Measurements from ENCODE around the gene FIBIN. TPM values are rescaled to one million over a fixed set of nuclear protein-coding genes. Genes with fewer than 3 reads are reported as not detected.

Gene FIBIN
- total RNA-seq, 2 donors from 2014 or later, result 153 to 278 TPM

GRCh38 chr11:26948881-26949280, 45.0 kb upstream of the FIBIN start:
- H3K27ac ChIP-seq, result peak overlapping the region; percentile 57 to 58
- no peak overlapping the region for H3K4me3 ChIP-seq
- no peak for ATAC-seq (ENCODE audit: insufficient number of reproducible peaks, low FRiP score, low read depth)
- no peak for DNase-seq (ENCODE audit: low spot score)
- H3K27me3 ChIP-seq (replicated peaks; ENCODE audit: insufficient read depth), result no peaks in the 10 kb centered on the region
- TF ChIP-seq, protein P1, sequence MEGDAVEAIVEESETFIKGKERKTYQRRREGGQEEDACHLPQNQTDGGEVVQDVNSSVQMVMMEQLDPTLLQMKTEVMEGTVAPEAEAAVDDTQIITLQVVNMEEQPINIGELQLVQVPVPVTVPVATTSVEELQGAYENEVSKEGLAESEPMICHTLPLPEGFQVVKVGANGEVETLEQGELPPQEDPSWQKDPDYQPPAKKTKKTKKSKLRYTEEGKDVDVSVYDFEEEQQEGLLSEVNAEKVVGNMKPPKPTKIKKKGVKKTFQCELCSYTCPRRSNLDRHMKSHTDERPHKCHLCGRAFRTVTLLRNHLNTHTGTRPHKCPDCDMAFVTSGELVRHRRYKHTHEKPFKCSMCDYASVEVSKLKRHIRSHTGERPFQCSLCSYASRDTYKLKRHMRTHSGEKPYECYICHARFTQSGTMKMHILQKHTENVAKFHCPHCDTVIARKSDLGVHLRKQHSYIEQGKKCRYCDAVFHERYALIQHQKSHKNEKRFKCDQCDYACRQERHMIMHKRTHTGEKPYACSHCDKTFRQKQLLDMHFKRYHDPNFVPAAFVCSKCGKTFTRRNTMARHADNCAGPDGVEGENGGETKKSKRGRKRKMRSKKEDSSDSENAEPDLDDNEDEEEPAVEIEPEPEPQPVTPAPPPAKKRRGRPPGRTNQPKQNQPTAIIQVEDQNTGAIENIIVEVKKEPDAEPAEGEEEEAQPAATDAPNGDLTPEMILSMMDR (IDR thresholded peaks at IDR 0.05), result no peak
- H3K4me1 ChIP-seq (ENCODE audit: control insufficient read depth in 1 of 2, low read depth in 2 of 2), result peaks cover 24 to 62% of the 10 kb centered on the region in 2 donors
- H3K36me3 ChIP-seq, result no peaks in the 10 kb centered on the region
- no peaks in the 10 kb centered on the region for H3K9me3 ChIP-seq

GRCh38 chr11:26949846-26950245, 44.1 kb upstream of the FIBIN start:
- Histone ChIP-seq H3K27ac (peak overlapping the region; percentile 21 to 57), H3K4me3 (no peak overlapping the region), H3K27me3 (replicated peaks; ENCODE audit: insufficient read depth) (no peaks in the 10 kb centered on the region), H3K9me3 (no peaks in the 10 kb centered on the region), H3K36me3 (no peaks in the 10 kb centered on the region), H3K4me1 (ENCODE audit: control insufficient read depth in 1 of 2, low read depth in 2 of 2) (peaks cover 21 to 67% of the 10 kb centered on the region in 2 donors)
- no peak for ATAC-seq (ENCODE audit: insufficient number of reproducible peaks, low FRiP score, low read depth)
- DNase-seq (ENCODE audit: low spot score), result no peak
- TF ChIP-seq, protein P1 (IDR thresholded peaks at IDR 0.05), result no peak

GRCh38 chr11:26950260-26950719, 43.6 kb upstream of the FIBIN start:
- no peak overlapping the region for H3K4me3 ChIP-seq
- H3K27me3 ChIP-seq (replicated peaks; ENCODE audit: insufficient read depth), result no peaks in the 10 kb centered on the region
- DNase-seq (ENCODE audit: low spot score), result no peak
- TF ChIP-seq, protein P1 (IDR thresholded peaks at IDR 0.05), result no peak
- no peak for ATAC-seq (ENCODE audit: insufficient number of reproducible peaks, low FRiP score, low read depth)
- no peaks in the 10 kb centered on the region for H3K36me3 ChIP-seq
- peak overlapping the region in 1 of 2 donors; percentile 57 for H3K27ac ChIP-seq
- H3K9me3 ChIP-seq, result no peaks in the 10 kb centered on the region
- H3K4me1 ChIP-seq (ENCODE audit: control insufficient read depth in 1 of 2, low read depth in 2 of 2), result peaks cover 18 to 69% of the 10 kb centered on the region in 2 donors

GRCh38 chr11:26951809-26952515, 42.0 kb upstream of the FIBIN start:
- ATAC-seq (ENCODE audit: insufficient number of reproducible peaks, low FRiP score, low read depth) (no peak), DNase-seq (ENCODE audit: low spot score) (no peak)
- peak overlapping the region; percentile 33 to 81 for H3K27ac ChIP-seq
- H3K4me3 ChIP-seq, result no peak overlapping the region
- no peaks in the 10 kb centered on the region for H3K27me3 ChIP-seq (replicated peaks; ENCODE audit: insufficient read depth)
- peaks cover 14 to 57% of the 10 kb centered on the region in 2 donors for H3K4me1 ChIP-seq (ENCODE audit: control insufficient read depth in 1 of 2, low read depth in 2 of 2)
- TF ChIP-seq, protein P1 (IDR thresholded peaks at IDR 0.05), result no peak
- H3K36me3 ChIP-seq, result no peaks in the 10 kb centered on the region
- H3K9me3 ChIP-seq, result no peaks in the 10 kb centered on the region

DNA sequence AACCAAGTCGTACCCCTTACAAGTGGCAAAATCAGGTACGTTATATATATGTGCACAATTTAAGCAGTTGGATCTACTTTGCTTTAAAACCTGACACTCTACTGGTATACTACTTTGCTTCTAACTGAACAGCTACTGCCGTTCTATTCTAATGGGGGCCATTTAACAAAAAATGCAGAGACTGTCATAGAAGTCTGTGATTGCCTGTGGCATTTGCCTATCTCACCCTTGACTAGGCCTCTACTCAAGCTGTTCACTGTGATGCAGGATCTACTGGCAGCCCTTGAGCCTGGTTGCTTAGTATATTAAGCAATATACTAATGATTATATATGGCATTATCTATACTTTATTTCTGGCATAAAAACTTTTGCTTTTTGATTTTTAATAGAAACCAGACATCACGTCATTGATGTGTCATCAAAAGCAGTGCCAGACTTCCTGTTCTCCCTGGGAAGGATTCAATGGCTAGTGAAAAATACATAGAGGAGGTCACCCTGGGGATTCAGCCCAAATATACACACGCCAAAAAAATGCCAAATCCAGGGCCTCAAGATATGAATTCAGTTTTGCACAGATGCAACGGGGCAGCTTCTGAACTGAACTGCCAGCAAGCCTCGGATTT, 40.0 kb upstream of the FIBIN start:
- H3K4me3 ChIP-seq, result no peak overlapping the region
- peak overlapping the region; percentile 76 to 81 for H3K27ac ChIP-seq
- peaks cover 4 to 42% of the 10 kb centered on the region in 2 donors for H3K4me1 ChIP-seq (ENCODE audit: control insufficient read depth in 1 of 2, low read depth in 2 of 2)
- DNase-seq (ENCODE audit: low spot score) (no peak), ATAC-seq (ENCODE audit: insufficient number of reproducible peaks, low FRiP score, low read depth) (peak; percentile 74)
- TF ChIP-seq, protein P1 (IDR thresholded peaks at IDR 0.05), result no peak
- H3K36me3 ChIP-seq, result no peaks in the 10 kb centered on the region
- no peaks in the 10 kb centered on the region for H3K9me3 ChIP-seq
- H3K27me3 ChIP-seq (replicated peaks; ENCODE audit: insufficient read depth), result no peaks in the 10 kb centered on the region
